GM18508 (cell line): Measurements from ENCODE around the gene THY1.
"Not testable (repeated sequence)": the region's sequence is repeated elsewhere in the genome, so short reads cannot be mapped to it uniquely, and the experiment has no call there.

ENCODE experiments used
- ATAC-seq: cut with Tn5 transposase; IDR thresholded peaks from one replicate; pipeline ENCODE4 v1.9.1; 2021; ENCODE audit warnings: moderate number of reproducible peaks; ENCODE audit not compliant: insufficient read depth, unreplicated experiment

The THY1 gene

DNA sequence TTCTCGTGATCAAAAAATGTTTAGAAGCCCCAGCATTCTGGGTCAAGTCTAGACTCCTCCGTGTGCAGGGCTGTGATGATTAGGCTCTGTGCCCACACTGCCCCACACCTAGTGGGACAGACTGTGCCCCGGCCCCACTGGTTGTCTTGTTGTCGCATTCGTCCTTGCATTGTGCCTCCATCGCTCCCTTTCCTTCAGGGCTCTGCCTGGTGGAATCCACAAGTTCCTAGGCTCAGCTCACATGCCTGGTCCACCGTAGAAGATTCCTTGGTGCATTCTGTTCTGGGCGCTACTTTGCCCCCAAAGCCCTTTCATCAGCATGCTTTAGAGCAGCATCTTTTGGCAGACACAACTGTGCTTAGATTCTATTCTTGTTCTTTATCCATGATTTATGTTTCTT, 23.5 kb upstream of the THY1 start:
- ATAC-seq, result no peak

DNA sequence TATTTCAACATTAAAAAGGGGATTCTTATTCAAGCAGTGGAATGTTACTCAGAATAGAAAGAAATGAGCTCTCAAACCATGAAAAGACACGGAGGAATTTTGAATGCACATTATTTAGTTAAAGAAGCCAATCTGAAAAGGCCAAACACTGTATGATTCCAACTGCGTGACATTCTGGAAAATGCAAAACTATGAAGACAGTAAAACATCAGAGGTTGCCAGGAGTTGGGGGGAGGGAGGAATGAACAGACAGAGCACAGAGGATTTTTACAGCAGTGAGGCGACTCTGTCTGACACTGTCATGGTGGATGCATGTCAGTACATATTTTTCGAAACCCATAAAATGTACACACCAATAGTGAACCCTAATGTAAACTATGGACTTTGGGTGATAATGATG, 22.9 kb upstream of the THY1 start:
- no peak for ATAC-seq

DNA sequence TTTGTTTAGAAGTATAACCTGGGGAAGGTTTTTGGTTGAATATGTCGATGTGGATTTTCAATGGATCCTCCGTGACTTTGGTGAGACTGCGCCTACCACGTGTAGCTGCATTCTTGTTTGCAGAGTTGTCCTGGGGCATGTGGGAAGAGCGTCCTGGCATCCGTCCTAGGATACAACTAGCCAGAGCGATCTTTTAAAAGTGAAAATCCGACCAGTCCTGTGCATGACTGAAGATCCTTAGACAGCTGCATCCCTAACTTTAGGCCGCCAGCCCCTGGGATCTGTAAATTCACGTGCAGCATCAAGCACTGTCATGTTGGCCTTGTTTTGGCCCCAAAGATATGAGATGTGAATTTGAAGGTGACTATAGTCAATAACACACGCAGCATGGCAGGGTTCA, 22.4 kb upstream of the THY1 start:
- no peak for ATAC-seq

DNA sequence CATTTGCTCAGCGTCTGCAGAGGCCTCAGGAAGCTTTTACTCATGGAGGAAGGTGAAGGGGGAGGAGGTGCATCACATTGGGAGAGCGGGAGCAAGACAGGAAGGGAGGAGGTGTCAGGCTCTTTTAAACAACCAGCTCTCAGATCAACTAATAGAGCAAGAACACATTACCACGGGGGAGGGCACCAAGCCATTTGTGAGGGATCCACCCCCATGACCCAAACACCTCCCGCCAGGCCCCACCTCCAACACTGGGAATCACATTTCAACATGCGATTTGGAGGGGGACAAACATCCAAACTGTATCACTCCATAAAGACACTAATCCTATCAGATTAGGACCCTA, 18.9 kb upstream of the THY1 start:
- no peak for ATAC-seq

DNA sequence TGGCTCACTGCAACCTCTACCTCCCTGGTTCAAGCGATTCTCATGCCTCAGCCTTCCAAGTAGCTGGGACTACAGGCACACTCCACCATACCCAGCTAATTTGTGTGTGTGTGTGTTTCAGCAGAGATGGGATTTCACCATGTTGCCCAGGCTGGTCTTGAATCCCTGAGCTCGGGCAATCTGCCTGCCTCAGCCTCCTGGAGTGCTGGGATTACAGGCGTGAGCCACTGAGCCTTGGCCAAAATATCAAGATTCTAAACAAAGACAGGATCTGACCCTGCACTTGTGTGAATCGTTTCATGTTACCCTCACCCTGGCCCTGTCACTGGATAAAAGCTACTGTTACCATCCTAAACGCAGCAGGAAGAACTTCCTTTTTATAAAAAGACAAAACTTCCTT, 15.6 kb upstream of the THY1 start:
- ATAC-seq, result no peak

DNA sequence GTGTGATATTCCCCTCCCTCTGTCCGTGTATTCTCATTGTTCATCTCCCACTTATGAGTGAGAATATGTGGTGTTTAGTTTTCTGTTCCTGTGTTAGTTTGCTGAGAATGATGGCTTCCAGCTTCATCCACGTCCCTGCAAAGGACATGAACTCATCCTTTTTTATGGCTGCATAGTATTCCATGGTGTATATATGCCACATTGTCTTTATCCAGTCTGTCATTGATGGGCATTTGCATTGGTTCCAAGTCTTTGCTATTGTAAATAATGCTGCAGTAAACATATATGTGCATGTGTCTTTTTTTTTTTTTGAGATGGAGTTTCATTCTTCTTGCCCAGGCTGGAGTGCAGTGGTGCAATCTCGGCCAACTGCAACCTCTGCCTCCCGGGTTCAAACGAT, 14.5 kb upstream of the THY1 start:
- not testable (repeated sequence) for ATAC-seq

DNA sequence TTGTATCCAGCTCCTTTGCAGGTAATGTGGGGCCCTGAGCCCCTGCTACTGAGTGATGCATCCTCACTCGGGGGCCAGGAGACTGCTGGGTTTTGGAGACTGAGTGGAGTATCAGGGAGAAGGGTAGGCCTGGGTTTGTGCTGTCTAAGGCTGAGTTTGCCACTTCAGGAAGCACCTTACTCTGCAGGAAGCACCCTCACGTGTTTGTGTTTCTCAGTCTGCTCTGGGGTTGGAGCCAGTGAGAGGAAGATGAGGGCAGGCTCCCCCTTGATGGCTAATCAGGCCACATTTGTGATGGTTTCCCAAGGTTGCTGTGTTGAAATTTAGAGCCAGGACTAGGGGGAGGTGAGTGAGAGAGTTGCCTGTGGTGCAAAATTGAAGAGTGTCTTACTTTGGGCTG, 13.7 kb upstream of the THY1 start:
- ATAC-seq, result no peak

DNA sequence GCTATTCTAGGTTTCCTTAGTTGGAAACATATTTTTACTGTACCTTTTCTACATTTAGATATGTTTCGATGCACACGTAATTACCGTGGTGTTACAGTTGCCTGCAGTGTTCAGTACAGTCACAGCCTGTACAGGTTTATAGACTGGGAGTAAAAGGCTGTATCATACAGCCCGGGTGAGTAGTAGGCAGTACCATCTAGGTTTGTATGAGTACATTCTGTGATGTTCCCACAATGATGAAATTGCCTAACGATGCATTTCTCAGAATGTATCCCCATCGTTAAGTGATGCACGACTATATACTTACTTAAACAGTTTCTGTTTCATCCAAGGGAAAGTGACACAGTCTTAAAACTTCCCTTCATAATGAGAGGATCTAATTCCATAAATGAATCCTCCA, 13.1 kb upstream of the THY1 start:
- ATAC-seq, result no peak

DNA sequence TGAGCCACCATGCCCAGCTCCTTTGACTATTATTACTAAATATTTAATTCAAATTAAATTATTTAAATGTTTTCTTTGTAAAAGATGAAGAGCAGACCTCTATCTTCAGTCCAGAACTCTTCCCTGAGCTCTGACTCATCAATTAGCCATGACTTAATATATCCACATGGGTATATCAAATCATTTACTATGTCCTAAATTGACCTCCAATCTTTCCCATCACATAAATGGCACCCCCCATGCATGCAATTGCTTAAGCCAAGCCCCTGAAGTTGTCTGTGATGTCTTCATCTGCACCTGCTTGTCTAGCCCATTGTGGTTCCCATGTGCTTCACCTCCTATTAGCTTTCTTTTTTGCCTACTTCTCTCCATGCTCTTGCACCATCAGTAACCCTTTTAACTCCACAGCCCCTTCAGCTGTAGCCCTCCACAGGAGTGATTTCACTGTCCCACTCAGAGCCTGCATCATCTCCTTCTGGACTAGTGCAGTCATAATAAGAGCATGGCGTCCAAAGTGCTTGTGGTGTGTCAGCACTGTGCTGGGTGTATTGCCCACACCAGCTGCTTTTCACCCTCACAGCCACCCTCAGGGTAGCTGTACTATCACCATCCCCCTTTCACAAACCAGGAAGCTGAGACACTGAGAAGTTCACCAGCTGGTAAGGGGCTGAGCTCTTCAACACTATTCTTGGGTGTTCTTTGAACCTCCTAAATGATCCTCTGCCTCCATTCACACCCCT, 11.8 kb upstream of the THY1 start:
- no peak for ATAC-seq

DNA sequence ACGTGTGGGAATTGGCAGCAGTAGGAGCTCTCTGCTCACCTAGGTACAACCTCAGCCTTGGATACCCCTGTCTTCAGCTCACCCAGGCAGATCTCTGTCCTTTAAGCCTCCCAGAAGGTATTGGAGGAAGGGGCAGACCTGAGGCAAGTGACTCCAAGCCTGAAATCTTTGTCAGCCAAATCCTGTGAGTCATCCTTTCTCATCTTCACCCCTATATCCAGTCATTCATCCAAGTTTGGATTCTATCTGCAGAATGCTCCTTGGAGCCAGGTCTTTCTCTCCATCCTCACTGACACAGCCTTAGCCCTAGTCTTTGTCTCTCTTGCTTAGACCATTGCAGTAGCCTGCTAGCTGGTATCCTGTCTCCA, 10.4 kb upstream of the THY1 start:
- ATAC-seq, result no peak

DNA sequence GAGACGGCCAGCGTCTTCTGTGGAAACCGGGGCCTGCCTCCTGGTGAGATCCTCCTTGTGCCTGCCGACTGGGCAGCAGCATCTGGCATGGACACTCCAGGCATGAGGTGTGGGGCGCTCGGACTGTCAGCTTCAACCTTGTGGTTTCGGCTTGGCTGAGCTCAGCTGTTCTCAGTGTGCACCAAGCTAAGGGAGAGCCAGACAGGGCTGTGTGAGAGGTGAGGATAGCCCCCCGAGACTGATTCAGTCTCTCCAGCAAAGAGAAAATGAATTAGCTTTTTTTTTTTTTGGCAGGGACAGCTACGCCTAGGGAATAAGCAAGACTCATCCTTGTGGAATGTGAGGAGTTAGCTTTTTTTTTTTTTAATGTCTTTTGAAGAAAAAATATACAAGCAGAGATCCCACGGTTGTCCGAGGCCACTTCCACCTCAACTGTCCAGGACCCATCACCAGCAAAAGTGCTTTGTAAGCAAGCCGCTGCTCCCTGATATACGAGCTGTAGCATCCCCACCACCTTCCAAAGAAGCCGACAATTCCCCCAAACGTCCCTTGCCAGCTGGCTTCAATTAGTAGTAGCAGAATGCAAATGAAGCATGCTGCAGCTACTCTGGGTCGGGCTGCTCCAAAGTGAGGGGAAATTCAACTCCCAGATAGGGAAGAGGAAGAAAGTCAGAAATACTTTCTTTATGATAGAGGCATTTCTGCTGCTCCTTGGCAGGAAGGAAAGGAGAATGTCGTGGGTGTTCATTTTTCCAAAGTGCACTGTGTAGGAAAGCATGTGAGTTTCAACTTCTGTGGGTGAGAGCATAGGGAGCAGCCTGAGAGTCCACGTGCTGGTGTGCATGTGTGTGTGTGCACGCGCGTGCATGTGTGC, 9.7 kb upstream of the THY1 start:
- ATAC-seq, result no peak

DNA sequence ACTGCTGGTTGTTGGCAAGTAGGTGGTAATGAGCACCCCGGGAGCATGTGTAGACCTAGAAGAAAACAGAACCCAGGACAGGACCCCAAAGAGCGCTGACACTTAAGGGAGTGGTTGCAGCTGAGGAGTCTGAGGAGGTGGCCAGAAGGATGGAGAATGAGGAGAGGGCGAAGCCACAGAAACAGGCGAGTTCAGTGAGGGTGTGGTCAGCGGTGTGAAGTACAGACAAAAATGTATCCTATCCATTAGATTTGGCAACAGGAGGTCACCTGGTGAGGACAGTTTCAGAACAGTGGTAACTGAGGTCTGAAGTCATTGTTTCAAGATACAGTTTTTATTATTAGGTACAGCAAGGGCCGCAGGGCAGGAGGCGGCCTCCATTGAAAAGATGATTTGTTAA, 8.6 kb upstream of the THY1 start:
- ATAC-seq, result no peak

DNA sequence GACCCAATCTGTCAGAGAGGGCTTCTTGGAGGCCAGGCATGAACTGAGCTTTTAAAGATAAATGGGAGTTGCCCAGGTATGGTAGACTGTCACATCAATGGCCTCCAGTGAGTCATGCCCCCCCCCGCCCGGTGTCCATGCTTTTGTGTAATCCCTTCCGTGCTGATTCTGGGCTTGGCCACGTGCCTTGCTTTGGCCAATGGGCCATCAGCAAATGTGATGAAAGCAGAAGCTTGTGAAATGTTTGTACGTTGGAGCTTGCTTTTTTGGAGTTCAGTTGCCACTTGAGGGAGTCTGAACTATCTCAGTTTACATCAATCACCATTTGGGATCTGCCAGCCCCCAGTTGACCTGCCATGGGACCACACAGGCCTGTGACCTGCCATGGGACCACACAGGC, 4.3 kb upstream of the THY1 start:
- no peak for ATAC-seq

DNA sequence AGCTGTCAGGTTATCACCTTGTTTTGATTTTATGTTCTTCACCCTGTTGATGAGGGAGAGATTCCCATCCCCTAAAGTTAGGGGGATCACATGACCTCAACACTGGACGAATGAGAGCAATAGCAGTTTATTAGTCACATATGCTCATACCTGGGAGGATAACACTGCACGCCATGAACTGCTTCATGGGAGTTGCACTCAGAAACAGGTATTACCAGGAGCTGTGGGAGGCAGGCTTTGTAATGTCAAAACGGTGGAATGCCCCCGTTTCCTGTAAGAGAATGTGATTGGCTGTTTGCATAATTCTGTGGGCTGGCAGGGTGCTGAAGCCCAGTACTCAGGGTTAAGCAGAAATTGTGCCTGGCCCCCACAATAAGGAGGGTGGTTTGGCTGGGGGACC, 3.2 kb upstream of the THY1 start:
- no peak for ATAC-seq

DNA sequence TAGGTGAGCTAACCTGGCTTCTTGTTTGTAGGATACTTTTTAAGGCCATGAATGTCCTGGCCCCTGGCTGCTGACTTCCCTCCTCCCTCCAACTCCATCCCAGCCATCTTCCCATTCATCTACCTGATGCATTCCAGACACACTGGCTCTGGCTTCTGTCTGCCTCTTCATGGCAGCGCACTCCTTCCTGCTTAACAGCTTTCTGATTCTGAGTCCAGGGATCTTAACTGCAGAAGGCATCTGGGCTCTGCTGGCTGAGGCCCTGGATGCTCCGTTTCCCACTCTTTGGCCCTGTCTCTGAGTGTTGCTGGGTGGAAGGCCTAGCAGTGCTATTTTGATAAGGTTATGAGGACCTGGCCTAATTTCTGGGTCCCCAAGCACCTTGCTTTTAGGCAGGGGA, 1.8 kb upstream of the THY1 start:
- ATAC-seq, result no peak

DNA sequence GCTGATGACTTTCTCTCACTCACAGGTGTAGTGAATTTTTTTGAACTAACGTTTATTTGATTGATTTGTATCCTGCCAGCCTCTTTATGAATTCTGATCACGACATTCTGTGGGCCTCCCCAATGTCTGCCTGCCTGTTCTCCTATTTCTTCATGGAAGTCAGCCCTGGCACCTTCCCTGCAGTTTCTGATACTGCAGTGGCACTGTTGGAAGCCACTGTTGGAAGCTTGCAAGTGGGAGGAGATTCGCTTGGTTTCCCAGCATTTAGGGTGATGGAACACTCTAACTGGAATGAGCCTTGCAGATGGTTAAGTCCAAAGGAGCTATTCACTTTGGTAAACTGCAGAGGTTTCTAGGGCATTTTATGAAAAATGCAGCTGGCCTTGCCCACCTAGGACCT, 1.3 kb upstream of the THY1 start:
- ATAC-seq, result no peak

DNA sequence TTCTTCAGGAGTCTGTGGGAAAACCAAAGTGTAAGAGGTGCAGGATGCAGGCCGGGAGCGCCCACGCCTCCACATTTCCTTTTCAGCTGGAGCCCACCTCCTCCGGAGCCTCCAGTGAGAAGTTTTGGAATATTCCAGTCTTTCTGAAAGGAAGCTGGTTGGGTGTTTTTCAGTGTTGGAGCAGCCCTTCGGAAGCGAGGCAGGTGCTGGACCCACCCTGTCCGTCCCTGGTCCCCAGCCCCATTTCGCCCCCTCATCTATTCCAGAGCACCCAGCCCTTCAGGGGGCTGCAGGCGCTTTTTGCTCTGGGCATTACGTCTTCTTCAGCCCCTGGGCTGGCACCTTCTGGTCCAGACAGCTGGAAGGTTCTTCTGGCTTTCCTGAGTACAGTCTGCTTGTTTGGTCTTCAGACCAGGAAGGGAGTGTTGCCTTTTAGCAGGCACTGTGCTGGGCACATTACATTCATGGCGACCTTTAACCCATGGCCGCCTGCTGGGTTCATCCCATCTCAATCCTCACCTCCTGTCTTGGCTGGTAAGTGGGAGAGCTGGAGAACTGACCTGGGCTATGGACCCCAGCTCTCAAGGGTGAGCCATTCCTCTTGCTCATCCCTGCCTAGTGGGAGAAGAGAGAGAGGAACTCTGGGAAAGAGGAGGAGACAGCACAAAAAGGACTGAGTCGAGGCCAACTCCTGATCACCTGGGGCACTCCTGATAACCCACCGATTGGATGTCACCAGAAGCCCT, 710 bp upstream of the THY1 start:
- ATAC-seq, result no peak

DNA sequence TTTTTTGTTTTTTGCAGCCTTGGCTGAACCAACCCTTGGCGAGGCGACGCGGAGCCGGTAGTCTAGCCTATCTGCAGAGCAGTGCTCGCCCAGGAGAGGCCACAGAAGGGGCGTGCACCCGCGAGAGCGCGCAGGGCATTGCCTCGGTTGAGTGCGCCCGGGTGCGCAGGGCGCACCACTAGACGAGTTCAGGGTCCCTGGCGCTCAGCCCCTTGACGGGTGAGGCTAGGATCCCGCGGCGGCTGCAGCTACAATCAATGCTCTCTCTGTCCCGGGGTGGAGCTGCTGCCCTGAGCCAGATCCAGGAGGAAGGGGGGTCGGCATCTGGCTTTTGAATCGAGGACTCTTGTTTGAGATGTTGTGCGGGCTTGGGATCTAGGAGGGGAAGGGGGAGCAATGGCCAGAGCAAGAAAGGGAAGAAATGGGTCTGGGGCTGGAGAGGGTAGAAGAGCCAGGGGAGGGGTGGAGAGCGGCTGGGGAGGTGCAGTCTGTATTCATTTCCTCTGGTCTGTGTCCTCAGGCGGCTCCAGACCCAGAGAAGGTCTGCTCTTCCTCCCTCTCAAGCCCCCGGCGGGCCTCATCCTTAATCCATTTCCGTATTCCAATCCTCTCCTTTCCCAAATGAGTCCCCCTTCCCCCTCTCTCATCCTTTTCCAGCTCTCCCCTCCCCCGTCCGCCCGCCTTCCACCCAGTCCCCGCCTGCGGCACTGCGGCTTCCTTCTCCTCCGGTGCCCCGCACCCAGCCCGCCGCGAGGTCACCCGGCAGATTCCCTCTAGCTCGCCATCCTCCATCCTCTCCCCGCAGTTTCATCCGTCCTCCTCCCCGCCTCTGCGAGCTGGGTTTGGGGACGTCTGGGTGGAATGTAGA, 797 bp downstream of the THY1 start:
- ATAC-seq, result no peak

DNA sequence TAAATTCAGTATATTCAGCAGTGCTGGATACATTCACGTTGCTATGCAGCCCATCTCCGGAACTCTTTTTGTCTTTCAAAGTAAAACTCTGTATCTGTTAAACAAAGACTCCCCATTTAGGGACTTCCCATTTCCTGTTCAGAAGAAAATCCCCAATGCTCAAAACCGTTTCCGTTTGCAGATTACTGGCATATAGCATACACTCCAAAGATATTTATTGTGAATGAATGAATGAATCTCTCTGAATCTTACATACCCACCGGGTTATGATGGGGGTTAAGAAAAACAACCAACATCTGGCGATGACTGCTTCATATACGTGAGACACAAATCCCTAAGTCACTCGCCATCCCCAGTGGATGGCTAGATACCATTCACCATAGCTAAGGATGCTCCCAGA, 1.6 kb downstream of the THY1 start:
- no peak for ATAC-seq

DNA sequence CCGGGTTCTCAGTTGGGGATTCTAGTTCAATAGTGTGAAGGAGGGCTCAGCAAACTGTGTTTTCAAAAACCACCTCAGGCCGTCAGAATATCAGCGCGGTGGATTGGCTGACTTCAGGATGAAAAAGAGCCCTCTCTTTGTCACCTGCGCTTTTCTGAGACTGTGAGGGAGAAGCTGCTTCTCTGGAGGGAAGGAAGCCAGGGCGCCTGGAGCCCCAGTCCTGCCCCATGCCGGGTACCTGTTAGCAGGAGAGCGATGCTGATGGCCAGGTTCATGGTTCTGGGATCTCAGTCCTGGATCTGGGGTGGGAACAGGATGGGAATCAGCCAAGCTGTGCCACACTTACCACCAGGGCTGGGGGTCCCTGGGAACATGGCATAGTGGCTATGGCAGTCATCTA, 2.3 kb downstream of the THY1 start:
- ATAC-seq, result no peak
